GM12892 (cell line): Measurements from ENCODE around the gene GSN.

Source experiments
- POLR2A ChIP-seq: IDR thresholded peaks from 2 replicates; pipeline ENCODE4 v1.6.1; 2011; ENCODE audit warnings: low read depth, low read length, control low read depth
- POLR2AphosphoS5 ChIP-seq: IDR thresholded peaks from 2 replicates; pipeline ENCODE4 v1.6.1; 2011; ENCODE audit warnings: low read depth, low read length, control low read depth

GRCh38 chr9:121371495-121372061 is 103.6 kb downstream of the GSN start:
- TF ChIP-seq POLR2A = no peak
- no peak for TF ChIP-seq POLR2AphosphoS5
